GM18526 (cell line): ENCODE results near the gene MOXD1.

Source experiments
- POLR2A ChIP-seq: IDR thresholded peaks from 3 replicates; pipeline ENCODE4 v1.6.1; 2011; ENCODE audit not compliant: insufficient read length; ENCODE audit errors: extremely low read depth

The MOXD1 gene

GRCh38 chr6:132247381-132248159 lies 153.7 kb downstream of the MOXD1 start:
- TF ChIP-seq POLR2A, result no peak

DNA sequence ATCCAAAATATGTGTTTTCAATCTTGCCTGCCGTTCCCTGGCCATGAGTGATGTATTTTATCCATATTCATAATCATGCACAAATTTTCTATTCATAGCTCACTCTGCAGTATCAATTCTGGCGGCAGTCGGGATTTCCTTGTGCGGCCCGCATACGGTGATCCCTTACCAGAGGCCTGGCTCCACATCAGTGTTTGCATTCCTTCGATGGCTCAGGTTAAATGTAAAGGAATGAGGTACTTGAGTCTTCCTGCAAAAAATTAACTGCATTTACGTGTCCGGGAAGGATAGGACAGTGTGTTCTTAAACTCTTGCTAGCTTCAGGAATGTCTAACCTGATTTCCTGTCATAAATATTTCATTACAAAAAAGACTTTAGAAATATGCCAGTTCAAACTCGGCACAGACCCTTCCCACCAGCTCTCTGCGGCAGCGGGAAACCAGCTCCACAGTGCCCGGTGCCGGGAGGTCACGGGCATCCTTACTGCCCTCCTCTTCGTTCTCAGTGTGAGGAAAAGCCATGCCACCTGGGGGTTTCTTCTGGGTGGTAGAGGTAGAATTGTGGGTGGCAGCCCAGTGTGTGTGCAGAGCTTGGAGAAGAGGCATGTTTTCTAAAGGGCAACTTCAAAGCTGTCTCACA lies 154.5 kb downstream of the MOXD1 start:
- TF ChIP-seq POLR2A, result no peak

DNA sequence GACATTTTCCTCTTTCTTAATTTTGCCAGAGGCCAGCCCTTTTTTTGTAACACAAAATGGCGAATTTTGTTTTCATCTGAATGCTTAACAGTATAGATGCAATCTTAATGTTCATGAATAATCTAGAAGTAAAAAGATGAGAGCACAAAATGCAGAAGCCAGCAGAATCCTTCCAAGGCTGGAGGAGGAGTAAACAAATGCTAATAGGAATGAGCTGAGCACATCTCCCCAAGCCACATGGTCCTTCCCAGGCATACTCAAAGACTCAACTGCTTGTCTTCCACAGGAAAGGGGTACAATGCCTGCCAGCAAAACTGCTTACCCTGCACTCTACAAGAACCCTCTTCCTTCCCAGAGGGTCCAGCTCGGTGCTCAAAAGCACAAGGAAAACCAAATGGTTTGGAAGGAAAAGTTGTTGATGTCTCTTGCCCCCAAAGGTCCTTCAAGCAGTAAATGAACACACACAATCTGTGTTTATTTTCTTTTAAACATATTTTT lies 155.1 kb downstream of the MOXD1 start:
- TF ChIP-seq POLR2A, result no peak
